DMS114 treated with DMSO at 0.1 percent for 48 hours (cell line): ENCODE data around the gene ARHGAP26.

Experiments
- DNase-seq: peaks from one replicate; lab custom pipeline; 2025; ENCODE audit not compliant: unreplicated experiment; lab: John Stamatoyannopoulos, UW

Gene ARHGAP26

GRCh38 chr5:143133721-143134120 is 363.5 kb downstream of the ARHGAP26 start:
- DNase-seq: no peak

- no peak for DNase-seq
Measured at GRCh38 chr5:143134269-143134668, 364.1 kb downstream of the ARHGAP26 start.

GRCh38 chr5:143134900-143135299 is 364.7 kb downstream of the ARHGAP26 start:
- DNase-seq: no peak

- DNase-seq: no peak
Measured at GRCh38 chr5:143135832-143136551, 365.8 kb downstream of the ARHGAP26 start.

GRCh38 chr5:143138839-143139238 is 368.7 kb downstream of the ARHGAP26 start:
- DNase-seq: no peak

- no peak for DNase-seq
Measured at GRCh38 chr5:143139585-143139984, 369.4 kb downstream of the ARHGAP26 start.

GRCh38 chr5:143140492-143141203 is 370.5 kb downstream of the ARHGAP26 start:
- no peak for DNase-seq

GRCh38 chr5:143141652-143142051 is 371.5 kb downstream of the ARHGAP26 start:
- DNase-seq: no peak

GRCh38 chr5:143142596-143143435 is 372.6 kb downstream of the ARHGAP26 start:
- DNase-seq: no peak

- DNase-seq: no peak
Measured at GRCh38 chr5:143143973-143144372, 373.8 kb downstream of the ARHGAP26 start.

- DNase-seq: no peak
Measured at GRCh38 chr5:143145243-143146160, 375.3 kb downstream of the ARHGAP26 start.

- no peak for DNase-seq
Measured at GRCh38 chr5:143146161-143146560, 376.0 kb downstream of the ARHGAP26 start.

GRCh38 chr5:143147383-143147782 is 377.2 kb downstream of the ARHGAP26 start:
- no peak for DNase-seq

GRCh38 chr5:143147902-143148301 is 377.7 kb downstream of the ARHGAP26 start:
- DNase-seq: no peak

- no peak for DNase-seq
Measured at GRCh38 chr5:143148771-143149170, 378.6 kb downstream of the ARHGAP26 start.

- no peak for DNase-seq
Measured at GRCh38 chr5:143149759-143150158, 379.6 kb downstream of the ARHGAP26 start.

- no peak for DNase-seq
Measured at GRCh38 chr5:143151056-143151700, 381.0 kb downstream of the ARHGAP26 start.

- DNase-seq: no peak
Measured at GRCh38 chr5:143152445-143152844, 382.3 kb downstream of the ARHGAP26 start.

GRCh38 chr5:143153332-143154119 is 383.3 kb downstream of the ARHGAP26 start:
- no peak for DNase-seq
